HepG2 (cell line): ENCODE data around the gene UNC5CL. TPM values are rescaled to one million over a fixed set of nuclear protein-coding genes. Genes with fewer than 3 reads are reported as not detected.

Source experiments
- ATAC-seq: fragments of 200-7000 bp; cut with Tn5 transposase; 3 replicates; pipeline ENCODE4 v1.9.1; 2020; ENCODE audit warnings: mild to moderate bottlenecking, moderate library complexity
- BruUV-seq: library from RNA; stranded (reverse); fragments of 400-500 nt; replicated peaks from 2 replicates; lab custom pipeline; 2021; lab: Mats Ljungman, UMichigan
- CTCF ChIA-PET: fragments of 300-600 bp; formaldehyde crosslinking; extraction: SDS; loops from one replicate; lab custom pipeline; 2021; ENCODE audit warnings: low total read pairs, inconsistent platforms, low intra/inter-chr PET ratio; lab: Yijun Ruan, JAX
- POLR2A ChIA-PET: fragments of 350-600 bp; sonication (Branson Sonifier 250); formaldehyde crosslinking; loops from one replicate; lab custom pipeline; 2020; ENCODE audit warnings: antibody characterized with exemption, inconsistent platforms; lab: Yijun Ruan, JAX
- DNase-seq: peaks from one replicate; pipeline ENCODE4 v3.0.0-alpha.2; 2015; ENCODE audit warnings: low spot score
- FAIRE-seq: peaks from 3 replicates; lab custom pipeline; 2011; peaks lifted over from hg19 to GRCh38; lab: Jason Lieb, UNC
- H2AFZ ChIP-seq: one replicate; pipeline ENCODE4 v1.6.1; 2011; ENCODE audit warnings: low read length, inconsistent platforms
- H3K27ac ChIP-seq: fragments of 300-600 bp; 3 replicates; pipeline ENCODE4 v1.8.0; 2011; ENCODE audit warnings: mixed run types, mild to moderate bottlenecking, mixed read lengths, low read length, inconsistent platforms; ENCODE audit not compliant: insufficient read depth; ENCODE audit errors: extremely low read length
- H3K27me3 ChIP-seq, 2 experiments: fragments of 200-600 bp in 1 of 2; 2 replicates in 1 of 2; 3 replicates in 1 of 2; pipeline versions ENCODE4 v1.6.0 to v1.8.0; 2011; ENCODE audit warnings: low read length in 2 of 2, mild to moderate bottlenecking in 2 of 2, moderate library complexity in 2 of 2, inconsistent platforms in 1 of 2; ENCODE audit not compliant: insufficient read depth in 2 of 2, control insufficient read depth in 1 of 2
- H3K36me3 ChIP-seq, 2 experiments: fragments of 200-600 bp in 1 of 2; replicated peaks in 1 of 2; 2 replicates in 1 of 2; 3 replicates in 1 of 2; pipeline versions ENCODE4 v1.5.1 to v1.8.0; 2011; ENCODE audit warnings: low read length in 2 of 2, inconsistent platforms in 1 of 2; ENCODE audit not compliant: insufficient read depth in 2 of 2, control insufficient read depth in 1 of 2
- H3K4me1 ChIP-seq: 2 replicates; pipeline ENCODE4 v1.5.1; 2012; ENCODE audit warnings: low read length, inconsistent platforms; ENCODE audit not compliant: insufficient read depth
- H3K4me2 ChIP-seq: 2 replicates; pipeline ENCODE4 v1.6.0; 2011; ENCODE audit warnings: low read depth, low read length, inconsistent platforms
- H3K4me3 ChIP-seq, 3 experiments: fragments of 200-600 bp in 1 of 3; sonication (generic), shearing (Covaris generic) in 1 of 3; replicated peaks in 1 of 3; 2 replicates each; pipeline ENCODE4 v1.5.1; 2011 to 2016; ENCODE audit warnings: low read length in 3 of 3, inconsistent platforms in 2 of 3, low read depth in 2 of 3, mild to moderate bottlenecking in 2 of 3, control low read depth in 1 of 3, mixed read lengths in 1 of 3; ENCODE audit not compliant: insufficient read depth in 1 of 3
- H3K79me2 ChIP-seq: one replicate; pipeline ENCODE4 v1.6.1; 2011; ENCODE audit warnings: low read length, inconsistent platforms; ENCODE audit not compliant: insufficient read depth
- H3K9ac ChIP-seq: 2 replicates; pipeline ENCODE4 v1.6.0; 2011; ENCODE audit warnings: mild to moderate bottlenecking, low read depth, low read length, inconsistent platforms; ENCODE audit not compliant: insufficient read depth
- H3K9me3 ChIP-seq: 2 replicates; pipeline ENCODE4 v1.5.1; 2012; ENCODE audit warnings: mild to moderate bottlenecking, low read length
- H4K20me1 ChIP-seq: 2 replicates; pipeline ENCODE4 v1.6.0; 2011; ENCODE audit warnings: inconsistent platforms, mild to moderate bottlenecking, low read length, moderate library complexity; ENCODE audit not compliant: insufficient read depth
- CEBPG ChIP-seq: IDR thresholded peaks from 2 replicates; pipeline ENCODE4 v1.6.1; 2016
- GATA4 ChIP-seq: sonication (generic); IDR thresholded peaks from 2 replicates; pipeline ENCODE4 v1.6.1; 2016; ENCODE audit warnings: antibody characterized with exemption, low read depth, borderline replicate concordance
- HOXA3 ChIP-seq: sonication (generic); formaldehyde crosslinking; IDR thresholded peaks from 2 replicates; pipeline ENCODE4 v1.5.0; 2020; ENCODE audit warnings: missing genetic modification reagents
- HOXD1 ChIP-seq: sonication (generic); formaldehyde crosslinking; IDR thresholded peaks from 2 replicates; pipeline ENCODE4 v1.5.0; 2020; ENCODE audit warnings: missing genetic modification reagents
- MIXL1 ChIP-seq: IDR thresholded peaks from 2 replicates; pipeline ENCODE4 v1.6.1; 2016
- RAD51 ChIP-seq: fragments of 450-650 bp; IDR thresholded peaks from 2 replicates; pipeline ENCODE4 v1.6.1; 2016; ENCODE audit warnings: borderline replicate concordance
- SAP130 ChIP-seq: IDR thresholded peaks from 2 replicates; pipeline ENCODE4 v1.6.1; 2016; ENCODE audit warnings: low read depth
- SMAD1 ChIP-seq: sonication (generic); formaldehyde crosslinking; IDR thresholded peaks from 2 replicates; pipeline ENCODE4 v1.4.0; 2020; ENCODE audit warnings: missing genetic modification reagents, low read depth, mild to moderate bottlenecking, borderline replicate concordance
- SNRNP70 ChIP-seq: fragments of 200-400 bp; formaldehyde crosslinking; IDR thresholded peaks from 2 replicates; pipeline ENCODE4 v1.6.1; 2017; ENCODE audit warnings: mild to moderate bottlenecking, low read depth, low read length, moderate library complexity
- SRF ChIP-seq: IDR thresholded peaks from 2 replicates; pipeline ENCODE4 v1.6.1; 2011; ENCODE audit warnings: mild to moderate bottlenecking, low read depth, low read length, moderate library complexity
- TCF7 ChIP-seq: sonication (generic); IDR thresholded peaks from 2 replicates; pipeline ENCODE4 v1.6.1; 2016; ENCODE audit warnings: antibody characterized with exemption, low read depth
- ZFP90 ChIP-seq: sonication (generic); formaldehyde crosslinking; IDR thresholded peaks from 2 replicates; pipeline ENCODE4 v1.8.0; 2022; ENCODE audit warnings: missing genetic modification reagents, mild to moderate bottlenecking, inconsistent platforms, borderline replicate concordance
- ZNF263 ChIP-seq: sonication (generic); formaldehyde crosslinking; IDR thresholded peaks from 2 replicates; pipeline ENCODE4 v1.4.0; 2020; ENCODE audit warnings: missing genetic modification reagents
- ZNF496 ChIP-seq: sonication (generic); formaldehyde crosslinking; IDR thresholded peaks from 2 replicates; pipeline ENCODE4 v1.8.1; 2023; ENCODE audit warnings: mild to moderate bottlenecking, moderate library complexity, missing genetic modification reagents; ENCODE audit not compliant: insufficient replicate concordance
- ZNF709 ChIP-seq: sonication (generic); formaldehyde crosslinking; IDR thresholded peaks from 2 replicates; pipeline ENCODE4 v1.5.0; 2020; ENCODE audit warnings: mild to moderate bottlenecking, missing genetic modification reagents
- WGBS: methylation state at CpG from one replicate; pipeline ENCODE4 v1.1.6; 2017; ENCODE audit warnings: low lambda C conversion rate; 5-methylcytosine and 5-hydroxymethylcytosine counted together
- in situ Hi-C: cut with HindIII; loops from 2 replicates; pipeline ENCODE4 v1.10.0; 2017; ENCODE audit warnings: low pct_unique_long_range_greater_than_20kb; ENCODE audit not compliant: extremely low pct_ligation_motif_present
- intact Hi-C: fragments of 100-400 bp; cut with micrococcal nuclease; formaldehyde crosslinking; loops from one replicate; pipeline ENCODE4 v1.10.0; 2022; ENCODE audit not compliant: unreplicated experiment
- polyA plus RNA-seq, 8 experiments: library from polyadenylated mRNA; depleted of rRNA in 3 of 8; stranded (reverse) in 7 of 8; unstranded in 1 of 8; fragments of >200 nt; fragmentation: Illumina TruSeq in 4 of 8; extraction: Trizol in 4 of 8; gene quantifications; 2 replicates each; pipeline versions ENCODE4 v1.2.1 to v1.2.3, GENCODE V29; 2011 to 2016; ENCODE audit warnings: low read depth in 4 of 8, missing spikeins in 1 of 8, mixed read lengths in 1 of 8; ENCODE audit not compliant: insufficient read depth in 1 of 8
- total RNA-seq, 5 experiments: library from RNA; depleted of rRNA; stranded (reverse); fragments of >200 nt; fragmentation: Illumina TruSeq; extraction: Trizol; gene quantifications; 2 replicates each; pipeline ENCODE4 v1.2.3, GENCODE V29; 2016; ENCODE audit warnings: low read depth in 1 of 5
- TF ChIP-seq, protein P1 (sequence below): IDR thresholded peaks from 2 replicates; pipeline ENCODE4 v1.6.1; 2016; ENCODE audit warnings: missing compliant biosample characterization, missing genetic modification reagents, borderline replicate concordance
- TF ChIP-seq, protein P2 (sequence below): IDR thresholded peaks from 2 replicates; pipeline ENCODE4 v1.4.0; 2020; ENCODE audit warnings: mild to moderate bottlenecking, missing genetic modification reagents

The UNC5CL gene
- total and polyA plus RNA-seq, 2 of the 13 experiments (the other 11 are each of a cell fraction or from before 2014, with no cell fraction given) = 2.4 to 2.5 TPM

DNA sequence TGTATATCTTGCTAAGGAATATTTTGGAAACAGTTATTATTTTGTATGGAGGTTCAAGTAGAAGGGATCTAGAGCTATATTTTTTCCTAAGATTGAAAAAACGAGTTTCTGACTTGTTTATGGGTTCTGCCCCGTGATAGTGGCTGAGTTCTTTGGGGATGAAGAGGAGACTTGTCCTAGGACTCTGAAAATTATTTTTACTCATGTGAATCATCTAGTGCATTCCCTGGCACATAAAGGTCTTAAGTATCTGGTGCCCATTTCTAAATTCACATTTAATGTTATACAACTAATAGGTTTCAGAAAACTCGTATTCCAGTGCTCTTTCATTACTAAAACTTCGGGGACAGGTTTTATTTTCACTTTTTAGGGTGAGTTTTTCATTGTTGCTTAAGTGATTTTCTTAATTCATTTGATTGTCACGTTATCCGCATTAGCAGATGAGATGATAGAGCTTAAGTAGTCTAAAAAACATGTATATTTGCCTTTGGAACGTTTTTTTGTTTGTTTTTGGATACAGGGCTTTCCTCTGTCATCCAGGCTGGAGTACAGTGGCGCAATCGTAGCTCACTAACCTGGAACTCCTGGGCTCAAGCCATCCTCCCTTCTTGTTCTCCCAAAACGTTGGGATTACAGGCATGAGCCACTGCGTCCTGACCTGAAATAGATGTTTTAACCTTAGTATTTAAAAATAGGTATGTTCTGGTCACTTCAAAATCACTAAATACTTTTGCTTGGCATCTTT lies 35.8 kb upstream of the UNC5CL start:
- H3K4me1 ChIP-seq = peaks cover 43% of the 10 kb centered on the region
- no peaks in the 10 kb centered on the region; a peak in 2 of 5 replicates for H3K27me3 ChIP-seq
- BruUV-seq = no TSS peak
- DNase-seq = peak; percentile 60
- peak overlapping the region; percentile 97 to 100 (median 98); a peak in 5 of 6 replicates for H3K4me3 ChIP-seq
- ChIA-PET CTCF (no interaction called here), POLR2A (interaction anchor here (1.2 to 1.7 kb wide), 3 partner anchors 11 to 163 kb away, joined by 3 to 7 read pairs (median 7); no protein-coding TSS in a partner anchor)
- H3K36me3 ChIP-seq = peaks cover 6 to 12% of the 10 kb centered on the region in 2 experiments
- peak overlapping the region; percentile 97 for H3K27ac ChIP-seq
- peaks cover 69% of the 10 kb centered on the region for H3K79me2 ChIP-seq
- in situ Hi-C loops (loop anchor here (5.0 kb wide), 1 partner anchor 78 kb away; no protein-coding TSS in a partner anchor), intact Hi-C loops (no loop called here)
- 8% methylated on average over 11 of the region's 11 CpGs for WGBS
- FAIRE-seq = no peak
- ATAC-seq = no peak
- H3K9me3 ChIP-seq = no peaks in the 10 kb centered on the region
- H4K20me1 ChIP-seq = peaks cover 17% of the 10 kb centered on the region
- peak overlapping the region; percentile 99 for H3K9ac ChIP-seq
- H2AFZ ChIP-seq = no peak overlapping the region
- H3K4me2 ChIP-seq = peak overlapping the region; percentile 93
- TF ChIP-seq ZFP90 (CRISPR knock-in tag) = peak; percentile 92
- no peak for TF ChIP-seq SMAD1 (CRISPR knock-in tag)
- no peak for TF ChIP-seq GATA4
- TF ChIP-seq SRF = no peak
- no peak for TF ChIP-seq MIXL1 (CRISPR knock-in tag)
- TF ChIP-seq ZNF496 (CRISPR knock-in tag) = no peak
- TF ChIP-seq HOXA3 = 0 out of 2 replicates have a peak, but pooled peaks have one; percentile 29
- no peak for TF ChIP-seq SNRNP70
- TF ChIP-seq RAD51 = no peak
- TF ChIP-seq CEBPG (CRISPR knock-in tag) = peak; percentile 88
- TF ChIP-seq, protein P1, sequence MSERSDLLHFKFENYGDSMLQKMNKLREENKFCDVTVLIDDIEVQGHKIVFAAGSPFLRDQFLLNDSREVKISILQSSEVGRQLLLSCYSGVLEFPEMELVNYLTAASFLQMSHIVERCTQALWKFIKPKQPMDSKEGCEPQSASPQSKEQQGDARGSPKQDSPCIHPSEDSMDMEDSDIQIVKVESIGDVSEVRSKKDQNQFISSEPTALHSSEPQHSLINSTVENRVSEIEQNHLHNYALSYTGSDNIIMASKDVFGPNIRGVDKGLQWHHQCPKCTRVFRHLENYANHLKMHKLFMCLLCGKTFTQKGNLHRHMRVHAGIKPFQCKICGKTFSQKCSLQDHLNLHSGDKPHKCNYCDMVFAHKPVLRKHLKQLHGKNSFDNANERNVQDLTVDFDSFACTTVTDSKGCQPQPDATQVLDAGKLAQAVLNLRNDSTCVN (CRISPR knock-in tag) = peak; percentile 96
- TF ChIP-seq ZNF709 (CRISPR knock-in tag) = no peak
- TF ChIP-seq SAP130 = peak; percentile 30; the same call in 1 of the 2 replicates
- peak; percentile 53; the same call in 1 of the 2 replicates for TF ChIP-seq ZNF263
- no peak for TF ChIP-seq HOXD1 (CRISPR knock-in tag)
- TF ChIP-seq TCF7 = no peak
- TF ChIP-seq, protein P2, sequence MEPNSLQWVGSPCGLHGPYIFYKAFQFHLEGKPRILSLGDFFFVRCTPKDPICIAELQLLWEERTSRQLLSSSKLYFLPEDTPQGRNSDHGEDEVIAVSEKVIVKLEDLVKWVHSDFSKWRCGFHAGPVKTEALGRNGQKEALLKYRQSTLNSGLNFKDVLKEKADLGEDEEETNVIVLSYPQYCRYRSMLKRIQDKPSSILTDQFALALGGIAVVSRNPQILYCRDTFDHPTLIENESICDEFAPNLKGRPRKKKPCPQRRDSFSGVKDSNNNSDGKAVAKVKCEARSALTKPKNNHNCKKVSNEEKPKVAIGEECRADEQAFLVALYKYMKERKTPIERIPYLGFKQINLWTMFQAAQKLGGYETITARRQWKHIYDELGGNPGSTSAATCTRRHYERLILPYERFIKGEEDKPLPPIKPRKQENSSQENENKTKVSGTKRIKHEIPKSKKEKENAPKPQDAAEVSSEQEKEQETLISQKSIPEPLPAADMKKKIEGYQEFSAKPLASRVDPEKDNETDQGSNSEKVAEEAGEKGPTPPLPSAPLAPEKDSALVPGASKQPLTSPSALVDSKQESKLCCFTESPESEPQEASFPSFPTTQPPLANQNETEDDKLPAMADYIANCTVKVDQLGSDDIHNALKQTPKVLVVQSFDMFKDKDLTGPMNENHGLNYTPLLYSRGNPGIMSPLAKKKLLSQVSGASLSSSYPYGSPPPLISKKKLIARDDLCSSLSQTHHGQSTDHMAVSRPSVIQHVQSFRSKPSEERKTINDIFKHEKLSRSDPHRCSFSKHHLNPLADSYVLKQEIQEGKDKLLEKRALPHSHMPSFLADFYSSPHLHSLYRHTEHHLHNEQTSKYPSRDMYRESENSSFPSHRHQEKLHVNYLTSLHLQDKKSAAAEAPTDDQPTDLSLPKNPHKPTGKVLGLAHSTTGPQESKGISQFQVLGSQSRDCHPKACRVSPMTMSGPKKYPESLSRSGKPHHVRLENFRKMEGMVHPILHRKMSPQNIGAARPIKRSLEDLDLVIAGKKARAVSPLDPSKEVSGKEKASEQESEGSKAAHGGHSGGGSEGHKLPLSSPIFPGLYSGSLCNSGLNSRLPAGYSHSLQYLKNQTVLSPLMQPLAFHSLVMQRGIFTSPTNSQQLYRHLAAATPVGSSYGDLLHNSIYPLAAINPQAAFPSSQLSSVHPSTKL (CRISPR knock-in tag) = no peak
